Myocyte (in vitro differentiated cells): ENCODE measurements around the gene MRPS18A. TPM values are rescaled to one million over a fixed set of nuclear protein-coding genes. Genes with fewer than 3 reads are reported as not detected.
"Not testable (repeated sequence)": the region's sequence is repeated elsewhere in the genome, so short reads cannot be mapped to it uniquely, and the experiment has no call there.

Source experiments
- DNase-seq: peaks from one replicate; pipeline ENCODE4 v3.0.0-alpha.2; 2012; ENCODE audit warnings: low read depth
- total RNA-seq: library from RNA; depleted of rRNA; stranded (reverse); fragments of >200 nt; gene quantifications from 2 replicates; pipeline ENCODE4 v1.2.3, GENCODE V29; 2014

MRPS18A gene
- total RNA-seq, 1 donor from 2014 or later = 33.5 TPM

GRCh38 chr6:43717822-43718221 lies 30.2 kb upstream of the MRPS18A start:
- DNase-seq = no peak

- DNase-seq = no peak
Observed at GRCh38 chr6:43717389-43717788, 29.8 kb upstream of the MRPS18A start.

GRCh38 chr6:43716099-43716498 lies 28.5 kb upstream of the MRPS18A start:
- no peak for DNase-seq

- no peak for DNase-seq
Observed at GRCh38 chr6:43715056-43715788, 27.6 kb upstream of the MRPS18A start.

- DNase-seq = peak; percentile 65
Observed at GRCh38 chr6:43714311-43715055, 26.9 kb upstream of the MRPS18A start.

- DNase-seq = no peak
Observed at GRCh38 chr6:43713643-43714310, 26.2 kb upstream of the MRPS18A start.

GRCh38 chr6:43712579-43712978 lies 25.0 kb upstream of the MRPS18A start:
- no peak for DNase-seq

- DNase-seq = no peak
Observed at GRCh38 chr6:43710576-43710975, 23.0 kb upstream of the MRPS18A start.

GRCh38 chr6:43709654-43710303 lies 22.2 kb upstream of the MRPS18A start:
- no peak for DNase-seq

- DNase-seq = peak; percentile 34
Observed at GRCh38 chr6:43708860-43709653, 21.5 kb upstream of the MRPS18A start.

- no peak for DNase-seq
Observed at GRCh38 chr6:43707767-43708166, 20.2 kb upstream of the MRPS18A start.

- DNase-seq = no peak
Observed at GRCh38 chr6:43707269-43707668, 19.7 kb upstream of the MRPS18A start.

GRCh38 chr6:43706788-43707187 lies 19.2 kb upstream of the MRPS18A start:
- DNase-seq = no peak

GRCh38 chr6:43705996-43706395 lies 18.4 kb upstream of the MRPS18A start:
- no peak for DNase-seq

- DNase-seq = no peak
Observed at GRCh38 chr6:43703512-43704429, 16.2 kb upstream of the MRPS18A start.

- peak; percentile 92 for DNase-seq
Observed at GRCh38 chr6:43702534-43703440, 15.2 kb upstream of the MRPS18A start.

GRCh38 chr6:43702171-43702533 lies 14.6 kb upstream of the MRPS18A start:
- DNase-seq = no peak

- not testable (repeated sequence) for DNase-seq
Observed at GRCh38 chr6:43700939-43701560, 13.5 kb upstream of the MRPS18A start.
